ENCODE data around the gene NATD1. TPM values are rescaled to one million over a fixed set of nuclear protein-coding genes. Genes with fewer than 3 reads are reported as not detected.
"Not testable (repeated sequence)": the region's sequence is repeated elsewhere in the genome, so short reads cannot be mapped to it uniquely, and the experiment has no call there.

Gene NATD1
- total RNA-seq, 2 experiments from 2014 or later, result 1.1 to 1.3 TPM

DNA sequence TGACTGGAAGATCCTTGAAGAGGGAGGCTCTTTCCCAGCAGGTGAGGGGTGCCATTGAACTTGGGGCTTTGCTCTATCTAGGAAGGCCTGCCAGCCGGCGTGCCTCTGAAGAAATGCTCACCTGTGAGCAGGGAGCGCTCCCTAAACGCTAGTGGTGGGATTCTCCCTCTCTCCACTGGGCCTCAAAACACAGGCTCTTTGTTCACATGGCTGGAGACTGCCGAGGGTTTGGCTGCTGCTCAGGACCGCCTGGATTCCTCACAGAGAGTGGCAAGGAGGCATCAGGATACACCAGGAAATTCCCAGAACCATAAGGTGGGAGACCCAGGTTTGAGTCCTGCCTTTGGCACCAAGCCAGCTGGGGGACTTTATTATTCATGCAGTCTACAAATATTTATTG lies 21.7 kb downstream of the NATD1 start:
- Mint-ChIP-seq H3K4me1 (ENCODE audit: low read depth) (no peaks in the 10 kb centered on the region), H3K27me3 (no peaks in the 10 kb centered on the region), H3K27ac (no peak overlapping the region), H3K4me3 (no peak overlapping the region), H3K9me3 (peaks cover 7% of the 10 kb centered on the region), H3K36me3 (ENCODE audit: low read depth) (peaks cover 7% of the 10 kb centered on the region)
- TF ChIP-seq, protein P1, sequence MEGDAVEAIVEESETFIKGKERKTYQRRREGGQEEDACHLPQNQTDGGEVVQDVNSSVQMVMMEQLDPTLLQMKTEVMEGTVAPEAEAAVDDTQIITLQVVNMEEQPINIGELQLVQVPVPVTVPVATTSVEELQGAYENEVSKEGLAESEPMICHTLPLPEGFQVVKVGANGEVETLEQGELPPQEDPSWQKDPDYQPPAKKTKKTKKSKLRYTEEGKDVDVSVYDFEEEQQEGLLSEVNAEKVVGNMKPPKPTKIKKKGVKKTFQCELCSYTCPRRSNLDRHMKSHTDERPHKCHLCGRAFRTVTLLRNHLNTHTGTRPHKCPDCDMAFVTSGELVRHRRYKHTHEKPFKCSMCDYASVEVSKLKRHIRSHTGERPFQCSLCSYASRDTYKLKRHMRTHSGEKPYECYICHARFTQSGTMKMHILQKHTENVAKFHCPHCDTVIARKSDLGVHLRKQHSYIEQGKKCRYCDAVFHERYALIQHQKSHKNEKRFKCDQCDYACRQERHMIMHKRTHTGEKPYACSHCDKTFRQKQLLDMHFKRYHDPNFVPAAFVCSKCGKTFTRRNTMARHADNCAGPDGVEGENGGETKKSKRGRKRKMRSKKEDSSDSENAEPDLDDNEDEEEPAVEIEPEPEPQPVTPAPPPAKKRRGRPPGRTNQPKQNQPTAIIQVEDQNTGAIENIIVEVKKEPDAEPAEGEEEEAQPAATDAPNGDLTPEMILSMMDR (IDR thresholded peaks at IDR 0.05), result no peak
- CTCF ChIA-PET, result no interaction called here
- no peak for ATAC-seq
- no peak for DNase-seq
- POLR2A ChIA-PET, result no interaction called here
- intact Hi-C loops (cut with micrococcal nuclease), result no loop called here

DNA sequence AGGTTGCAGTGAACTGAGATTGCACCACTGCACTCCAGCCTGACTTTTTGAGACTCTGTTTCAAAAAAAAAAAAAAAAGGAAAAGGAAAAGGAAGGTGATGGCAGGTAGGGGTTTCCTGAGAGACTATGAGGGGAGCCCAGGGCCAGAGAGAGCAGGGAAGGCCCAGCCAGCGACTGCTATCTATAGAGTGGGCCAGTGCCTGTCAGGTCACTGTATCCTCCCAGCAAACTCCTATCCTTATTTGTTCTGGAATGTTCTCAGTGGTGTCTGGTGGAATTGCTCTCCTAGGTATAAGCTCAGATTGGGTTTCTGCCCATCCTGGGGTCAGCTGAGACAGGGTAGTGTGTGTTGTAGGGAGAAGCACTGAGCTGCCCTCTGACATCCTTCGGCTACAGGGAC lies 24.4 kb downstream of the NATD1 start:
- no peaks in the 10 kb centered on the region for H3K4me1 Mint-ChIP-seq (ENCODE audit: low read depth)
- no peak overlapping the region for H3K27ac Mint-ChIP-seq
- no peak for ATAC-seq
- ChIA-PET POLR2A (interaction anchor here (0.9 kb wide), 1 partner anchor 13 kb away, joined by 3 read pairs; no protein-coding TSS in a partner anchor), CTCF (interaction anchor here (0.6 kb wide), 1 partner anchor 19 kb away, joined by 3 read pairs; no protein-coding TSS in a partner anchor)
- TF ChIP-seq, protein P1 (IDR thresholded peaks at IDR 0.05), result no peak
- H3K9me3 Mint-ChIP-seq, result peaks cover 7% of the 10 kb centered on the region
- DNase-seq, result no peak
- H3K27me3 Mint-ChIP-seq, result no peaks in the 10 kb centered on the region
- peaks cover 7% of the 10 kb centered on the region for H3K36me3 Mint-ChIP-seq (ENCODE audit: low read depth)
- intact Hi-C loops (cut with micrococcal nuclease), result no loop called here
- no peak overlapping the region for H3K4me3 Mint-ChIP-seq

DNA sequence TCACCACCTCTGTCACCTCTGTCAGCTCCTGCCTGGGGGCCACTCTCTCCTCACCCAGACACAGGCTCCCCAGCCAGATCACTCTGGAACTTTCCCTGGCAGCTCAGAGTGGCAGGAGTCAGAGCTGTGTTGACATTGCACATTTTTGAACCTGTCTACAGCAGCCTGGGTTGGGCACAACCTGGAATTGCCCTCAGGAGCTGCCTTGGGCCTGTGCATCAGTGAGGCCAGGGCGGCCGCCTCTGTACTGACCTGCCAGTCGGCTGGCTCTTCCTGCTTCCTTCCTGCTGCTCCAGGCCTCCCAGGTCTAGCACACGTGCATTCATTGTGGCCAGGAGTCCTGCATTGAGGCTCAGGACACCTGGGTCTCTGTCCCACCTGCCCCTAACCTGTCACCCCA lies 25.1 kb downstream of the NATD1 start:
- POLR2A ChIA-PET, result no interaction called here
- H3K4me1 Mint-ChIP-seq (ENCODE audit: low read depth), result no peaks in the 10 kb centered on the region
- no peak for DNase-seq
- CTCF ChIA-PET, result no interaction called here
- no peak overlapping the region for H3K27ac Mint-ChIP-seq
- H3K36me3 Mint-ChIP-seq (ENCODE audit: low read depth), result peaks cover 7% of the 10 kb centered on the region
- no peak overlapping the region for H3K4me3 Mint-ChIP-seq
- TF ChIP-seq, protein P1 (IDR thresholded peaks at IDR 0.05), result no peak
- intact Hi-C loops (cut with micrococcal nuclease), result no loop called here
- no peak for ATAC-seq
- no peaks in the 10 kb centered on the region for H3K27me3 Mint-ChIP-seq
- peaks cover 7% of the 10 kb centered on the region for H3K9me3 Mint-ChIP-seq

DNA sequence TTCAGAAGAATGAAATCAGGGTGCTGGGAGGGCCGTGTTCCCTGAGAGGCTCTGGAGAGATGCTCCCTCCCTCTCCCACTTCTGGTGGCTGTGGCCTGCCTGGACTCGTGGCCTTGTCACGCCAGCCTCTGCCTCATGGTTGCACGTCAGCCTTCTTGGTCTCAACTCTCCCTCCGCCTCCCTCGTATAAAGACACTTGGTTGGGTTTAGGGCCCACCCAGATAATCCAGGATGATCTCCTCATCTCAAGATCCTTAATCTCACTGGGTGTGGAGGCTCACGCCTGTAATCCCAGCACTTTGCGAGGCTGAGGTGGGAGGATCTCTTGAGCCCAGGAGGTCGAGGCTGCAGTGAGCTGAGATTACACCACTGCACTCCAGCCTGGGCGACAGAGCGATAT lies 25.9 kb downstream of the NATD1 start:
- intact Hi-C loops (cut with micrococcal nuclease); H3K27me3 Mint-ChIP-seq; ATAC-seq; H3K9me3 Mint-ChIP-seq; H3K4me1 Mint-ChIP-seq (ENCODE audit: low read depth); DNase-seq; H3K4me3 Mint-ChIP-seq; POLR2A ChIA-PET; H3K27ac Mint-ChIP-seq; CTCF ChIA-PET: not testable (repeated sequence)
- peaks cover 11% of the 10 kb centered on the region for H3K36me3 Mint-ChIP-seq (ENCODE audit: low read depth)

DNA sequence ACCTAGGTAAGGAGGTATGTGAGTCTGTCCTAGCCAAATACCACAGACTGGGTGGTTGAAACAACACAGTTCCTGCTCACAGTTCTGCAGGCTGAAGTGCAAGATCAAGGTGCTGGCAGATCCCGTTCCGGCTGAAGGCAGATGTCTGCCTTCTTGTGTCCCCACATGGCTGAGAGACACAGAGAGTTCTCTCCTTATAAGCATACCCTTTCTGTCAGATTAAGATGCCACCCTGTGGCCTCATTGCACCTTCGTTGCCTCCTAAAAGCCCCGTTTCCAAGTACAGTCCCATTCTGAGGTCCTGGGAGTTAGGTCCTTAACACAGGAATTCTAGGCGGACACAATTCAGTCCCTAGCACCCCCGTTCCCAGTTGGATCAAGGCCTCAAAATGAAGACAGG lies 30.1 kb downstream of the NATD1 start:
- CTCF ChIA-PET, result no interaction called here
- intact Hi-C loops (cut with micrococcal nuclease), result no loop called here
- Mint-ChIP-seq H3K36me3 (ENCODE audit: low read depth) (peaks cover 19% of the 10 kb centered on the region), H3K4me3 (no peak overlapping the region), H3K4me1 (ENCODE audit: low read depth) (peaks cover 5% of the 10 kb centered on the region), H3K9me3 (no peaks in the 10 kb centered on the region), H3K27me3 (no peaks in the 10 kb centered on the region), H3K27ac (no peak overlapping the region)
- TF ChIP-seq, protein P1 (IDR thresholded peaks at IDR 0.05), result no peak
- POLR2A ChIA-PET, result no interaction called here
- DNase-seq (no peak), ATAC-seq (no peak)

DNA sequence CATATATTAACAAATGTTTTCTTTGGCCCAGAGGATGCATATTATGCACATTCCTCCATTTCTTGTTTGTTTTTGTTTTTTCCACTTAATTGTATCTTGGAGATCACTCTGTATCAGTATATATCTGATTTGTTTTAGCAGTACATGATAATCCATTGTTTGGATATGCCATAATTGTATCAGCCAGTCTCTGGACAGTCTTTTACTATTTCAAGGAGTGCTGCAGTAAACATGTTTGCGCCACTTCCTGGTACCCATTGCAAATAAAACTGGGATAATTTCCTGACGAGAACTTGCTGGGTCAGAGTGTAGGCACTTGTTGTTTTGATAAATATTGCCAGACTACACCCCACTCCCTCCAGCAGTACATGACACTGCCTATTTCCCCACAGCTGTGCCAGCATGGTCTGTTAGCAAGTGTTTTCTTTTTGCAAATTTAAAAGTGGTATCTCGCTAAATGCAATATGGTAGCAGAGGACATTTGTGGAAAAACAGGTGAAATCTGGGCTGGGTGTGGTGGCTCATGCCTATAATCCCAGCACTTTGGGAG lies 34.3 kb downstream of the NATD1 start:
- H3K4me3 Mint-ChIP-seq, result no peak overlapping the region
- peaks cover 37% of the 10 kb centered on the region for H3K4me1 Mint-ChIP-seq (ENCODE audit: low read depth)
- H3K36me3 Mint-ChIP-seq (ENCODE audit: low read depth), result peaks cover 30% of the 10 kb centered on the region
- CTCF ChIA-PET, result no interaction called here
- ATAC-seq (no peak), DNase-seq (no peak)
- TF ChIP-seq, protein P1 (IDR thresholded peaks at IDR 0.05), result no peak
- H3K27ac Mint-ChIP-seq, result no peak overlapping the region
- H3K9me3 Mint-ChIP-seq, result no peaks in the 10 kb centered on the region
- H3K27me3 Mint-ChIP-seq, result no peaks in the 10 kb centered on the region
- intact Hi-C loops (cut with micrococcal nuclease), result no loop called here
- POLR2A ChIA-PET, result no interaction called here
